ENCODE results near the gene SLC6A6.

The SLC6A6 gene

GRCh38 chr3:14473411-14473891 lies 71.0 kb downstream of the SLC6A6 start:
- no peak for TF ChIP-seq CTCF (IDR thresholded peaks at IDR 0.05; ENCODE audit: borderline replicate concordance, insufficient read depth, low read depth, low read length)
- H3K4me3 ChIP-seq (ENCODE audit: low read depth, low read length) = no peak overlapping the region

- TF ChIP-seq CTCF (IDR thresholded peaks at IDR 0.05; ENCODE audit: borderline replicate concordance, insufficient read depth, low read depth, low read length) = no peak
- no peak overlapping the region for H3K4me3 ChIP-seq (ENCODE audit: low read depth, low read length)
Measured at GRCh38 chr3:14474363-14475081, 72.1 kb downstream of the SLC6A6 start.

- no peak overlapping the region for H3K4me3 ChIP-seq (ENCODE audit: low read depth, low read length)
- TF ChIP-seq CTCF (IDR thresholded peaks at IDR 0.05; ENCODE audit: borderline replicate concordance, insufficient read depth, low read depth, low read length) = no peak
Measured at GRCh38 chr3:14475621-14476020, 73.2 kb downstream of the SLC6A6 start.

GRCh38 chr3:14476583-14477265 lies 74.3 kb downstream of the SLC6A6 start:
- TF ChIP-seq CTCF (IDR thresholded peaks at IDR 0.05; ENCODE audit: borderline replicate concordance, insufficient read depth, low read depth, low read length) = no peak

GRCh38 chr3:14477311-14477935 lies 75.0 kb downstream of the SLC6A6 start:
- TF ChIP-seq CTCF (IDR thresholded peaks at IDR 0.05; ENCODE audit: borderline replicate concordance, insufficient read depth, low read depth, low read length) = no peak
- no peak overlapping the region for H3K4me3 ChIP-seq (ENCODE audit: low read depth, low read length)

More at GRCh38 chr3:14476583-14477265, 74.3 kb downstream of the SLC6A6 start:
- H3K4me3 ChIP-seq (ENCODE audit: low read depth, low read length) = no peak overlapping the region

GRCh38 chr3:14478956-14479550 lies 76.6 kb downstream of the SLC6A6 start:
- H3K4me3 ChIP-seq (ENCODE audit: low read depth, low read length) = no peak overlapping the region
- TF ChIP-seq CTCF (IDR thresholded peaks at IDR 0.05; ENCODE audit: borderline replicate concordance, insufficient read depth, low read depth, low read length) = no peak
